ENCODE data around the gene ATOX1. TPM values are rescaled to one million over a fixed set of nuclear protein-coding genes. Genes with fewer than 3 reads are reported as not detected.

Gene ATOX1
- total and polyA plus RNA-seq, 2 of the 13 experiments (the other 11 are each of a cell fraction or from before 2014, with no cell fraction given) = 62.4 to 124 TPM

- intact Hi-C loops (cut with micrococcal nuclease; ENCODE audit: unreplicated experiment) = no loop called here
- DNase-seq (ENCODE audit: low spot score) (no peak), ATAC-seq (no peak), FAIRE-seq (no peak)
- Histone ChIP-seq H4K20me1 (ENCODE audit: insufficient read depth, low read length) (no peaks in the 10 kb centered on the region), H3K9me3 (ENCODE audit: low read length) (no peaks in the 10 kb centered on the region), H3K4me3 (replicated peaks in 1 of 3; ENCODE audit: insufficient read depth in 1 of 3, low read depth in 2 of 3, low read length in 3 of 3) (no peak overlapping the region), H3K79me2 (ENCODE audit: insufficient read depth, low read length) (no peaks in the 10 kb centered on the region), H3K4me1 (ENCODE audit: insufficient read depth, low read length) (peaks cover 70% of the 10 kb centered on the region), H3K27ac (ENCODE audit: extremely low read length, insufficient read depth, low read length) (no peak overlapping the region), H3K4me2 (ENCODE audit: low read depth, low read length) (no peak overlapping the region), H3K27me3 (ENCODE audit: control insufficient read depth in 1 of 2, insufficient read depth in 2 of 2, low read length in 2 of 2) (no peaks in the 10 kb centered on the region), H2AFZ (ENCODE audit: low read length) (no peak overlapping the region), H3K9ac (ENCODE audit: insufficient read depth, low read depth, low read length) (no peak overlapping the region), H3K36me3 (replicated peaks in 1 of 2; ENCODE audit: control insufficient read depth in 1 of 2, insufficient read depth in 2 of 2, low read length in 2 of 2) (no peaks in the 10 kb centered on the region)
- in situ Hi-C loops (cut with HindIII; ENCODE audit: extremely low pct_ligation_motif_present, low pct_unique_long_range_greater_than_20kb) = no loop called here
- POLR2A ChIA-PET = no interaction called here
- CTCF ChIA-PET (ENCODE audit: low intra/inter-chr PET ratio, low total read pairs) = no interaction called here
- TF ChIP-seq PTBP1 (IDR thresholded peaks at IDR 0.05; ENCODE audit: low read depth, low read length, poor library complexity, severe bottlenecking) (no peak), ZNF572 (CRISPR knock-in tag; IDR thresholded peaks at IDR 0.05) (no peak), GLMP (CRISPR knock-in tag; IDR thresholded peaks at IDR 0.05; ENCODE audit: borderline replicate concordance) (no peak), ZNF431 (CRISPR knock-in tag; IDR thresholded peaks at IDR 0.05; ENCODE audit: borderline replicate concordance, low read depth) (no peak), NFYC (CRISPR knock-in tag; IDR thresholded peaks at IDR 0.05) (no peak), ZNF276 (CRISPR knock-in tag; IDR thresholded peaks at IDR 0.05; ENCODE audit: low read depth) (no peak)
- TF ChIP-seq, protein P1, sequence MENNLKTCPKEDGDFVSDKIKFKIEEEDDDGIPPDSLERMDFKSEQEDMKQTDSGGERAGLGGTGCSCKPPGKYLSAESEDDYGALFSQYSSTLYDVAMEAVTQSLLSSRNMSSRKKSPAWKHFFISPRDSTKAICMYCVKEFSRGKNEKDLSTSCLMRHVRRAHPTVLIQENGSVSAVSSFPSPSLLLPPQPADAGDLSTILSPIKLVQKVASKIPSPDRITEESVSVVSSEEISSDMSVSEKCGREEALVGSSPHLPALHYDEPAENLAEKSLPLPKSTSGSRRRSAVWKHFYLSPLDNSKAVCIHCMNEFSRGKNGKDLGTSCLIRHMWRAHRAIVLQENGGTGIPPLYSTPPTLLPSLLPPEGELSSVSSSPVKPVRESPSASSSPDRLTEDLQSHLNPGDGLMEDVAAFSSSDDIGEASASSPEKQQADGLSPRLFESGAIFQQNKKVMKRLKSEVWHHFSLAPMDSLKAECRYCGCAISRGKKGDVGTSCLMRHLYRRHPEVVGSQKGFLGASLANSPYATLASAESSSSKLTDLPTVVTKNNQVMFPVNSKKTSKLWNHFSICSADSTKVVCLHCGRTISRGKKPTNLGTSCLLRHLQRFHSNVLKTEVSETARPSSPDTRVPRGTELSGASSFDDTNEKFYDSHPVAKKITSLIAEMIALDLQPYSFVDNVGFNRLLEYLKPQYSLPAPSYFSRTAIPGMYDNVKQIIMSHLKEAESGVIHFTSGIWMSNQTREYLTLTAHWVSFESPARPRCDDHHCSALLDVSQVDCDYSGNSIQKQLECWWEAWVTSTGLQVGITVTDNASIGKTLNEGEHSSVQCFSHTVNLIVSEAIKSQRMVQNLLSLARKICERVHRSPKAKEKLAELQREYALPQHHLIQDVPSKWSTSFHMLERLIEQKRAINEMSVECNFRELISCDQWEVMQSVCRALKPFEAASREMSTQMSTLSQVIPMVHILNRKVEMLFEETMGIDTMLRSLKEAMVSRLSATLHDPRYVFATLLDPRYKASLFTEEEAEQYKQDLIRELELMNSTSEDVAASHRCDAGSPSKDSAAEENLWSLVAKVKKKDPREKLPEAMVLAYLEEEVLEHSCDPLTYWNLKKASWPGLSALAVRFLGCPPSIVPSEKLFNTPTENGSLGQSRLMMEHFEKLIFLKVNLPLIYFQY (CRISPR knock-in tag; IDR thresholded peaks at IDR 0.05; ENCODE audit: borderline replicate concordance) = no peak
- BruUV-seq (replicated peaks) = no TSS peak
These were observed 57.6 kb downstream of the ATOX1 start for GRCh38 chr5:151700820-151701219.

Measured in HepG2 (cell line).